NCI-H2081 (cell line): ENCODE data around the gene SLC9A7.

Experiments used
- DNase-seq, 2 experiments: peaks; one replicate each; lab custom pipeline; 2025; lab: John Stamatoyannopoulos, UW

SLC9A7 gene

DNA sequence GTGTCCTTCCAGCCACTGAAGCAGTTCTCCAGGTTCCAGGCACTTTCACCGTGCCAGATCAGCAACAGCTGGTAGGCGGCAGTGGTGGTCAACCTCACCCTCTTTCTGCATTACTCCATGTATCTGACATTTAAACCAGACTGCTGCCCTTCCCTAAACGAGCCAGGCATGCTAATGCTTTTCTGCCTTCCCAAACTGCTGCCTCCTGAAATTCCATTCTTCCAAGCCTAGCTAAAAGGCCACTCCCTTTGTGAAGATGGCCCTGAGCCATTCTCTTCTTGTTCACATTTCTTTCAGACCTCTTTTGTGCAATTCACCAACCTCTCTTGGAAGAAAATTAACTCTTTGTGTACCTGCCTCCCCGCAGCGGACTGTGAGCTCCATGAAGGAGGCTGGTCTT lies 111.7 kb downstream of the SLC9A7 start:
- no peak for DNase-seq

DNA sequence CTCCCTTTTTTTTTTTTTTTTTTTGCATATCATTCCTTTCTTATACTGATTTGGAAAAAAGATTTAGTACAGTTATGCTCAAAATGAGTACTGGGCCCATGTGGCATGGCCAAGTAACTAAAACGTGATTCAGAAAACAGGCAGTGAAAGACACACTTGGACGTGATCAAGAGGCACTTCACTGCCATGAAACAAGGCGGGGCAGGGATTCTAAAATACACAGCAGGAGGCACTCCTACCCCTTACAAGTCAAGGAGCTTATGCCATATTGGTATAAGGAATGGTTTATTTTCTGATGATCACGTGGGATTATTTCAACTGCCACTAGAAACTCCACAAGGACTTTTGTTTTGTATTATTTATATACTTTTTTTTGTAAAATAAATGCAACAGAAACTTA lies 113.3 kb downstream of the SLC9A7 start:
- no peak for DNase-seq

DNA sequence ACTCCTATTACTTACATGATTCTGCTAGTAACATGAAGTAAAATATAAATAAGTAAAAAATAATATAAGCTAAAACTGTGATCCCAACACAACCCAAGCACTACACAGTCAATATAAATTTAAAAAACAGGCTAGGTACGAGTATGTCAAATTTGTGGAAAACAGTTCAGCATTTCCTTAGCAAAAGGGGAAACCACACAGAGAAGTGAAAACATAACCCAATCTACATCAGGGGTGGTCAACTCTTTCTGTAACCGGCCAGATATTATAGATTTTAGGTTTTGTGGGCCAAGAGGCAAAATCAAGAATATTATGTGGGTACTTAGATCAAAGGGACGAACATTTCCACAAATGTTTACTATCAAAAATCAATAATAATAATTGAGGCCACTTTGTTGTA lies 115.3 kb downstream of the SLC9A7 start:
- DNase-seq = no peak

DNA sequence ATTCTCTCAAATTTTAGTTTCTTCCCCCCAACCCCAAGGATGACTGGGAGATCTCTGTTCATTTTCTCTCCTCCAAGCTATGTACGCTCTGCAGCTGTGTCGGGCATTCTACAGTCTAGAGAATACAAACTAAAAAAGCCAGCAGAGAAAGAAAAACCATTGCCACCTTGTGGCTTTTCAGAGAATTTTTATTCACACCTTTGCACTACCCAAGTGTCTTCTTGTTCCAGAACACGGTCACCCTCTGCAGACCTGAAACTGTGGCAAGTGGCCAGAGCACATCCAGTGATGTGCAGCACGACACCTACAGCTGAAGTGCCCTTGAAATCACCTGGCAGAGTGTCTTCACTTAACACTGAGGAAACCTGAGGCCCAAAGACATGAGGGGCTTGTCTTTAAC lies 116.8 kb downstream of the SLC9A7 start:
- peak in 1 of 2 experiments; percentile 26 for DNase-seq

DNA sequence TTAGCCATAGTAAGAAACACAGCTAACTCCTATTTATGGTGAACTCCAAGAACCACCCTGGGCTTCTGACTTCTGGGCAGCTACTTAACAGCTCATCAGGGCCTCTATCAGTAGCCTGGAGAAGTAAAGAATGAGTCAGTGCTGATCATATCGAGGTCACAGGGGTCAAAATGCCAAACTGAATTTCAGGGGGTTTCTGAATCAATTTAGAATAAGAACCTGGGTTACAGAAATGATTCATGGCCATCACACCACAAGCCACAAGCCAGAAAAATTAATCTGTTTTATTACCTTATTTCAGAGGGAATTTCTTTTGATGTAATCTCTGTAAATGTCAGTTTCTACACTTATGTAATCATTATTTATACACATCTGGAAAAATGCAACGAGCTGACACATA lies 121.0 kb downstream of the SLC9A7 start:
- no peak for DNase-seq

DNA sequence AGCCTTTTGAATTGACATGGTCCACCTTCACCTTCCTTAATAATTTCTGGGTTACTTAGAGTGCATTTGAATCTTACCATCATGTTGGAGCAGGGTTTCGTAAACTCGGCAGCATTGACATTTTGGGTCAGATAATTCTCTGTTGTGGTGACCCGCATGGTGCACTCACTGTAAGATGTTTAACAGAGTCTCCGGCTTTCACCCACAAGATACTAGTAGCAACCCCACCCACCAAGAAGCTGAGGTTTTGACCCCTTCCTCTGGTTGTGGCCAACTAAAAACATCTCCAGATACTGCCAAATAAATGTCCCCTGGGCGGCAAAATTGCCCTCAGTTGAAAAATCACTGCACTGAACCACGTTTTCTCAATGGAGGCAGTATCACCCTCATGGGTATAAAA lies 122.7 kb downstream of the SLC9A7 start:
- DNase-seq = no peak

DNA sequence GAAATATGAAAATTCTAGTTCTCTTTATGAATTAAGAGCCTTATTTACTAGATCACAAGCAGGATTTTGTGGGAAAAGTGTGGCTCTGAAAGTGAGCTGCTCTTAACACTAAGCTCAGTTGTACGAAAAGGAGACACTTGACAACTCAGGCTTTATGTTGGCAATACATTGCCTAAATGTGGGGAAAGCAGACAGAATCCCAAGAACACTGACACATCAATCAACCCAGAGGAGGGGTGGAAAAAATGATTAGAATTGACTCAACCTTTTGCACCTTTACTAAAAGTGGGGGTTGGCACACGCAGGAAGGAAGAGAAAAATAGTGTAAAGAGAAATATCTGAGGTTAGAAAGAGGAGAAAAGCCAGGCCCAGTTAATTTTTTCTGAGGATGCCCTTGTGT lies 123.7 kb downstream of the SLC9A7 start:
- no peak for DNase-seq

DNA sequence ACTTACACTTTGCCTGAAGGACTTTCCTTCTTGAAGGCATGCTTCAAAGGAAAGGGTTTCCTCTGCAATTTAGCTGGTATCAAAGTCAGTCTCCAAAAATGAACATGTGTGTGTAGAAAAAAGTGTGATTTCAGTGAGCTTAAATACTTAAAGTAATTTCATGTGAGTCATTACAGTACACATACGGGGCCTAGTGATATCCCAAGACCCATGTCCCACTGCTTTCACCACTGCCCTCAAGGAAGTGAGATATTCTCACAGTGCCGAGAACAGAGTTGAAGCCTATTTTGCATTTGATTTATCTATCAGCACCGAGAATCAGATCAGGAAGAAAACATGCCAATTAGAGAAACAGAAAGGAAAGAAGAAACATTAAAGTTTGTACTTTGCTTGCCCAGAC lies 124.3 kb downstream of the SLC9A7 start:
- DNase-seq = no peak

DNA sequence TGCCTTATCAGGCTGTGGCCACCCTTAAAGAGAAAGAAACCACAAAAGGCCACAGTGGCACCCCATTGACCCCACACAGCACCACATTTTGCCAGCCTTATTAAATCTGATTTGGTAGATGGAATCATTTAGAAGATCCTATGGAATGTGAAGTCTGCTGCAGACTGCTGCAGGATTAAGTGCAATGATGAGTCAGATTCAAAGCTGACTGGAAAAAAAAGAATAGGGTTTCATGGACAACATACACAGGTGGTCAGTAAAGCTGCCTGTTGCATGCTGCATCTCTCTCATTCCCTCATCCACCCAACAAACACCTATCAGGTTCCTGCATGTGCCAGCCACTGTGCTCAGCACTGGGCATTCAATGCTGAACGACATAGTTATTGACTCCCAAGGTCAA lies 128.8 kb downstream of the SLC9A7 start:
- no peak for DNase-seq

DNA sequence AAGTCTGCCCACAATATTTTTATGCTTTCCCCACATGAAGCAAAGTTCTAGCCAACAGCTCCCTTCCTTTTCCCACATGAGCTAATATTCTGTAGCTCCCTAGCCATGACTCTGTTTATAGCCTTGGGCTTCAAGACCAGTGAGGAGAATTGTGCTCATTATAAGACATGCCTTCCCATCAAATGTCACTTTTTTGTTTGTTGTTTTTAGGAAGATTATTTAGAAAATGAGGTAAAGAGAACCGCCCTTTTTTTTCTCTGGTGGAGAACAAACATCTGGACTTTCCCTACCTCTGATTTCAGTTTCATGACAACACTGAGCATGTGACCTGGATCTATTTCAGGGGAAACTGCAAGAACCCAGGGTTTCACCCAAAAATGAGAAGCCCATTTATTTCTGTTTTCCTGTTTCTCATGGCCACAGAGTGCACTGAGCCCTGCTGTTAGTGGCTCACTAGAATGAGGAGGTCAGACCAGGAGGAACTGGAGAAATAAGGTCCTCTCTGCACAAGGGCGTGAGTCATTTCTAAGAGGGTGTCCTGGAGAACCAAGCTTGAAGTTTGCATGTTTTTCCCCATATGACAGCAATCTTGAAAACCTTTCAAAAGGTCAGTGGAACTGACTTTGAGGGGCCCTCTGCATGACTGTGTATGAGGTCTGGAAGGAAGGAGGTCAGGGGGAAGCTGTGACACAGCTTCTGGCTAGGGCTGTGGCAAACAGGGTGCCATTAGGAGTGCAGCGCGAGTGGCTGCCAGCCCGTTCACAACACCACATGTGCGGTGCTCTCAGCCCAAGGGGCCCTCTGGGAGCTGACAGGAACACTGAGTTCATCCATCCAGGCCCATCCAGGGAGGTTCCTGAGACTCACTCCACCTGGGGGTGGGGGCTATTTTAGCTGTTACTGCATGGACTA lies 130.2 kb downstream of the SLC9A7 start:
- DNase-seq = no peak

DNA sequence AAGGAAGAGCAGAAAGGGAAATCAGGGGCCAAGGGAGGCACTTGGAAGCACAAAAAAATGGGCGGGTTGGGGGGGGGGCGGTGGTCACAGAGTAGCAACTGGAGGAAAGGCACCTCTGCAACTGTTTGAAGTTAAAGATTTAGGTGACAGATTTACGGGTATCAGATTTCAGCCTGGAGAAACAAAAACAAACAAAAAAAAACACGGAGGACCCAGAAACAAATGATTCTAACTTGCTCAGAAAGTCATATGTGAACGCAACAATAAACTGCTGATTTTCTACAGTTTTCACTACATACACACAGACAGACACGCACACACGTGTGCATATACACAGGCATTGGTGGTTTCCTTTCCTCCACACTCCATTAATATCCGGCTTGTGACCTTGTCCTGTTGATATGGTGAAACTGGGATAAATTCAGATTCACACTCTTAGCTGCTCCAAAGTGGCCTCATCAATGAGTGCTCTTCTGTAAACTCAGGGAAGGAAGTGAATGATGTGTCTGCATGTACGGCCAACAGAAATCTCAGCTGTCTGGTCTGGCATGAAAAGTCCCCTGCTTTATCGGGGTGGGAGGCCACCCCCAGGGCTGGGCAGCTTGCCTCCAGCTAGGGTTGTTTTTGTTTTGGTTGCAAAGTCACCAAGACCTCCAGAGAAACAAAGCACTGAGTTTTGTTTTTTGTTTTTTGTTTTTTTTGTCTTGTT lies 131.1 kb downstream of the SLC9A7 start:
- no peak for DNase-seq

DNA sequence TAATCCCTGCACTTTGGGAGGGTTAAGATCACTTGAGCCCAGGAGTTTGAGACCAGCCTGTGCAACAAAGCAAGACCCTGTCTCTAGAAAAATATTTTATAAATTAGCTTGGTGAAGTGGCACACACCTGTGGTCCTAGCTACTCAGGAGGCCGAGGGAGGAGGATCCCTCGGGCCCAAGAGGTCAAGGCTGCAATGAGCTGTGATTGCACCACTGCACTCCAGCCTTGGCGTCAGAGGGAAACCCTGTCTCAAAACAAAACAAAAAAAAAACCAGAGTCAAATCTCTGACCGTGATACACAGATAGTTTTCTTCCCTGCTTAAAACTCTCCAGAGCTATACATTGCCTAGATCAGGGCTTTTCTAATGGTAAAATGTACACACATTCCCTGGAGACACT lies 131.9 kb downstream of the SLC9A7 start:
- no peak for DNase-seq

DNA sequence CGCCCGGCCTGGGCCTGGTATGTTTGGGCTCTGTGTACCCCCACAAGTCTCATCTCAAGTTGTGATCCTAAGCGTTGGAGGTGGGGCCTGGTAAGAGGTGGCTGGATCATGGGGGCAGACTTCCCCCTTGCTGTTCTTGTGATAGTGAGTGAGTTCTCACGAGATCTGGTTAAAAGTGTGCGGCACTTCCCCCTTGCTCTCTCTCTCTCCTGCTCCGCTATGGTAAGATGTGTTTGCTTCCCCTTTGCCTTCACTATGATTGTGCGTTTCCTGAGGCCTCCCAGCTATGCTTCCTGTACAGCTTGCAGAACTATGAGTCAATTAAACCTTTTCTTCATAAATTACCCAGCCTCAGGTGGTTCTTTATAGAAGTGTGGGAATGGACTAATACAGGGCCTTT lies 132.4 kb downstream of the SLC9A7 start:
- DNase-seq = no peak

DNA sequence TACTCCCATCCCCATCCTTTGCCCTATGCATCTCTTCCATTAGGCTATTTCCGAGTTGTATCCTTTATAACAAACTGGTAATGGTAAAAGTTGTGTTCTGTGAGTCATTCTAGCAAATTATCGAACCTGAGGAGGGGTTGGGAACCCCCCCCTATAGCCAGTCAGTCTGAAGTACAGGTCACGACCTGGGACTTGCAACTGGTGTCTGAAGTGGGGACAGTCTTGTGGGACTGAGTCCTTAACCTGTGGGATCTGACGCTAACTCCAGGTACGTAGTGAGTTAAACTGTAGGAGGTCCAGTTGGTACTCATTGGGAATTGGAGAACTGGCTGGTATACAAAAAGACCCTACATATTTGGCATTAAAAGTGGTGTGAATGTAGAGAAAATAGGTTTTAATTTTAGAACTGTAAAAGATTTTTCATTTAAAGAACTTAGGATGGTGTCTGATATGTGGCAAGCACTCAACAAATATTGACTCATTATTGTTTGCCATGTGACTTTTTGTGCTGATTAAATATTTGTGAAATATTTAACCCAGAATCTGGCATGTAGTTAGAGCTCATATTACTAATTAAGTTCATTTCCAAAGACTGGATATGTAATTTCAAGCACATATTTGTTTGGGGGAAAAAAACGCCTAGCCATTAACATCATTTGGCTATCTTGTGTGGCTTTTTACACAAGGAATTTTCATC lies 134.7 kb downstream of the SLC9A7 start:
- DNase-seq = peak in 1 of 2 experiments; percentile 13

DNA sequence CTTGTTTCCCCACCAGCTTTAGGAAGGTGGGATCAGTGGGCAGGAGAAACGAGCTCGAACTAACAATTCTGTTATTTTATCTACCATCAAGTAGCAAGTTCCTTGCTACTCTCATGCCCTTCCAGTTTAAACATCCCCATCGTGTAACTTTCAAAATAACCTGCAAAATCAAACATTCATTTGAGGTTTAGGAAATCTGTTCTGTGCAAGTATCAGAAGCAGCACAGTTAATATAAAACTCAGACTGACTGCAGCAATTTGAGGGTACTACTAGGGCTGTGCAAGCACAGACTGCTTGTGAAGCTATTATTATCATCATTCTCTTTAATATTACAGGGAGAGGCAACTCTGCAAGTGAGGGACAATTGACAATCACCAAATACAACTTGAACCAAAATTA lies 137.3 kb downstream of the SLC9A7 start:
- no peak for DNase-seq

DNA sequence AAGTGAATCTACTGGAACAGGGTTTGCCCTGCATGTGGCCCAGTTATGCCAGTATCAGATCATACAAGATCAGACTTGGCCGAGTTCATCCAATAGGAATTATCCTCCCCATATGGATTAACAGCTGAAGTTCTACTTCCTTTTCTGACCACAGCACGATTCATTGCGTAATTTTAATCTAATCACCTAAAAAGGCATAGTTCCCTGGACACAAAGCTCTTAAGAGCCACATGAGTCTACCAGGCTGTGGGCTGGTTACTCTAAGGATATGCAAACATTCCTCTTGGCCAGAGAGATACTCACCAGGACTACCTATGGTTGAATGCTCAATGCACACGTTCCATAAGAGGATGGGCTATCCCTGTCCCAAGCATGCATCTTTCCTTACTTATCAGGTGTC lies 138.4 kb downstream of the SLC9A7 start:
- no peak for DNase-seq

DNA sequence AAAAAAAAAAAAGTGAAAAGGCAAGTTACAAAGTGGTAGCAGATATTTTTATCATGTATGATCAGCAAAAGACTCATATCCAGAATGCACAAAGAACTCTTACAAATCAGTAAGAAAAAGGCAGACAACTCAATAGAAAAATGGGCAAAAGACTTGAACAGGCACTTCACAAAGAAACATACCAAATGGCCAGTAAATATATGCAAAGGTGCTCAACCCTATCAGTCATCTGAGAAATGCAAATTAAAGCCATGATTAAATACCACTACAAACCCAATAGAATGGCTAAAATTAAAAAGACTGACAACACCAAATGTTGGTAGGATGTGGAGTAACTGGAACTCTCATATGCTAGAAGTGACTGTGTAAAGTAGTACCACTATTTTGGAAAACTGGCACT lies 140.0 kb downstream of the SLC9A7 start:
- DNase-seq = no peak

DNA sequence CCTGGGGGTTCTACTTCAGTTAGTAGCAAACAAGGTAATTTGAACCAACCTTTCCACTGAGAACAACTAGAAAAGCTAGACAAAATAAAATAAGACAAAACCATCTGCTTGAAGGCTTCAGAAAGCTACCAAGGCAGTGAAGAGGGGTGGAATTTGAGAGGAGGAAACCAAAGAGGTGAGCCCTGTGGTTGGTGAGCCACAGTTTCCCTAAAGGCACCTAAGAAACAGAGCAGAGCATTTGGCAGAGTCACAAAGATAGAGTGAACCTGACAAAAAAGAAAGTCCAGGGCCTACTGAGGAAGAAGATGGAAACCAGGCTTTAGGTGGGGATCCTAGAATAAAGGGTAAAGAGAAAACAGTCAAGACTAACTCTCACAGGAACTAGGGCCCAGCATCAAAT lies 141.0 kb downstream of the SLC9A7 start:
- DNase-seq = no peak

DNA sequence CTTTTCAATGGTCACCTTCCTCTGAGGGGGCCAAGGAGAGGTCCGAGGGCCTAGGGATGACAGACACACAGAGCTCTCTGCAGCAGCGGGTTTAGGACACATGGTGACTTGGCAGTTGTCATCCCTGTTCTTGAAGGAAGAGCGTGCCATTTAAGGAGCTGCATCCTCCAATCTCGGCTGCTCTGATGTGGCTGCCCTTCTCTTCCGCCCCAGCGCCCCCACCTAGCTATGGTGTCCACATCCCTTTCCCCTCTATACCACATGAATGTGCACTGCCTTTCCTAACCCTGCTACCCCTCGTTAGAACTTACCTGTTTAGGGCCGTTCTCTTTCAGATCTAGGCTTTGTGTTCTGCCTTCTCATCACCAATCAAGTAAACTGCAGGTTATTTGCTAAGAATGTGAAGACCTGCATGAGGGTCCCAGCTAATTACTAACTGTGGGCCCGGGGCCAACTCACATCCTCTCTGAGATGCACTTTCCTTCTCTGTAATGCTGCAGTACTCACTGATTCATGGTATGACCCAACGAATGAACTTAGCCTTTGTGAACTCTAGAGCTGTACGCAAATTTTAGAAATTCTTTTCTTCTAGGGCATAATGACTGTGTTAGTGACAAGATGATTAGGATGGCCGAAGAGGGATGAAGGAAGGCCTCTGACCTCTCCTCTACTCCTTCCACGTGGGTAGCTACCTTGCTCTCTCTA lies 147.1 kb downstream of the SLC9A7 start:
- no peak for DNase-seq

DNA sequence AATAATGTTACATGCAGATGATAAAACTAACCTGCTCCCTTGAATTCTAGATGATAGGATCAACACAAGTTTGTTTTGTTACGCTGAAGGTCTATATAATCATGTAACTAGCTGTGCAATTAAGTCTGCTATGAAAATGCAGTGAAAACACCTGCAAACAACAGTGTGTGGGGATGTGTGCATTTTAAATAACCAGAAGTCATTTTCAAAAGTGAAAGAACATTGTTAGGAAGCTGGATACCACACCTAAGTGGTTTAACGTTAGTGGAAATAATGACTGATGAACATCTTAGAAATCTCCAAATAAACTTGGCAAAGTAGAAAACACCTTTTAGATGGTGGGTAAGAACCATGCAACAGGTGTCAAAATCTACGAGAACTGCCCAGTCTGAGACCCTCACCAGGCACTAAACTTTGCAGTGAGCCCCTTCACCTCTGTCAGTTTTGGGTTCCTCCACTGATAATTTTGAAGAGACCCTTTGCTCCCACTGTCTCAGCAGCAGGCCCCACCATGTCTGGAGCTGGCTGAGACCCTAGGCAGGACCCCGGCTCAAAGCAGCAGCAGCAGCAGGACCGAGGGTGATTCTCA lies 148.8 kb downstream of the SLC9A7 start:
- no peak for DNase-seq

DNA sequence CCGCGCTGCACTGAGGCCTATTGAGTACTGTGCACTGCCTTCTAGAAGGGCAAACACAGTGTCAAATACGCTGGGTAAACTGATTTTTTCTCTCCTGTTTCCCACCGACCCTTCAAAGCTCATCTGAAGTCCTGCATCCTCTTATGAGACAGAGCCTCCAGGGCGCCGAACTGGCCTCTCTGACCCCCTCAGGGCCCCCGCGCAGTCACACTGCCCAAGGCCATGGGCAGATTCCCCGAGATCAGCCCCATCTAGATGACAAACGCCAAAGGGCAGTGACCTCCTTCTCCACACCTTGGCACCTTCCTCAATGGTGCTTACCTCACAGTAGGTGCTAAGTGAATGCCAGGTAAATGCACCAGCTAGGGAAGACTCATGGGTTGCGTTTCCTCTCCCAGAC lies 151.0 kb downstream of the SLC9A7 start:
- DNase-seq = no peak
